HL-60 (cell line): Measurements from ENCODE around the gene GABRD.

Experiments used
- CTCF ChIP-seq: IDR thresholded peaks from one replicate; pipeline ENCODE4 v1.5.1; 2011; ENCODE audit warnings: low read length, control low read depth, inconsistent platforms; ENCODE audit not compliant: insufficient read depth
- POLR2AphosphoS5 ChIP-seq: IDR thresholded peaks from 2 replicates; pipeline ENCODE4 v1.6.1; 2012; ENCODE audit warnings: low read depth
- REST ChIP-seq: IDR thresholded peaks from 2 replicates; pipeline ENCODE4 v1.6.1; 2012; ENCODE audit warnings: low read depth; ENCODE audit not compliant: insufficient replicate concordance
- SPI1 ChIP-seq: IDR thresholded peaks from 2 replicates; pipeline ENCODE4 v1.6.1; 2012; ENCODE audit warnings: low read depth, mild to moderate bottlenecking, borderline replicate concordance

GRCh38 chr1:2009101-2010053, 9.8 kb upstream of the GABRD start:
- TF ChIP-seq CTCF (no peak), SPI1 (no peak), REST (no peak), POLR2AphosphoS5 (no peak)
